IMR-90 (cell line): ENCODE results near the gene TMEM63C. TPM values are rescaled to one million over a fixed set of nuclear protein-coding genes. Genes with fewer than 3 reads are reported as not detected.

Experiments used
- ATAC-seq: fragments of 200-7000 bp; cut with Tn5 transposase; 2 replicates; pipeline ENCODE4 v1.9.1; 2020; ENCODE audit warnings: low read depth, mild to moderate bottlenecking, moderate library complexity
- BruUV-seq: library from RNA; stranded (reverse); fragments of 400-500 nt; replicated peaks from 2 replicates; lab custom pipeline; 2021; lab: Mats Ljungman, UMichigan
- CTCF ChIA-PET: fragments of 300-600 bp; formaldehyde crosslinking; extraction: SDS; loops from one replicate; lab custom pipeline; 2021; ENCODE audit warnings: antibody characterized with exemption; lab: Yijun Ruan, JAX
- POLR2A ChIA-PET: fragments of 300-600 bp; sonication (Branson Sonifier 250); formaldehyde crosslinking; loops from one replicate; lab custom pipeline; 2022; ENCODE audit warnings: antibody characterized with exemption; ENCODE audit not compliant: unreplicated experiment; lab: Charles Lee
- DNase-seq: peaks from one replicate; pipeline ENCODE4 v3.0.0; 2013
- H2AFZ ChIP-seq: replicated peaks from 2 replicates; pipeline ENCODE3; 2013; ENCODE audit warnings: low read length, mild to moderate bottlenecking; ENCODE audit not compliant: poor library complexity
- H2AK5ac ChIP-seq: 2 replicates; pipeline ENCODE4 v1.6.1; 2013; ENCODE audit warnings: low read depth, low read length, inconsistent platforms
- H2AK9ac ChIP-seq: replicated peaks from 2 replicates; pipeline ENCODE3; 2013; ENCODE audit warnings: mild to moderate bottlenecking, low read depth, low read length, moderate library complexity; ENCODE audit not compliant: poor library complexity
- H2BK120ac ChIP-seq: 2 replicates; pipeline ENCODE4 v1.6.1; 2013; ENCODE audit warnings: low read depth, low read length, inconsistent platforms
- H2BK15ac ChIP-seq: 3 replicates; pipeline ENCODE4 v1.6.1; 2013; ENCODE audit warnings: low read depth, low read length, inconsistent platforms
- H2BK20ac ChIP-seq: 2 replicates; pipeline ENCODE4 v1.6.1; 2013; ENCODE audit warnings: low read depth, mild to moderate bottlenecking, inconsistent platforms, low read length, moderate library complexity
- H2BK5ac ChIP-seq: 2 replicates; pipeline ENCODE4 v1.6.1; 2013; ENCODE audit warnings: mild to moderate bottlenecking, low read depth, low read length, inconsistent platforms; ENCODE audit not compliant: poor library complexity, severe bottlenecking
- H3K14ac ChIP-seq: replicated peaks from 2 replicates; pipeline ENCODE4 v1.6.1; 2013; ENCODE audit warnings: low read depth, low read length, inconsistent platforms
- H3K18ac ChIP-seq: 2 replicates; pipeline ENCODE4 v1.6.1; 2013; ENCODE audit warnings: low read depth, low read length, control low read depth
- H3K23ac ChIP-seq: 2 replicates; pipeline ENCODE4 v1.6.1; 2013; ENCODE audit warnings: low read depth, low read length, inconsistent platforms
- H3K27ac ChIP-seq: 2 replicates; pipeline ENCODE4 v1.5.1; 2013; ENCODE audit warnings: mild to moderate bottlenecking, control low read depth, low read length; ENCODE audit not compliant: insufficient read depth
- H3K27me3 ChIP-seq: 2 replicates; pipeline ENCODE4 v1.6.1; 2013; ENCODE audit warnings: low read length; ENCODE audit not compliant: control insufficient read depth, insufficient read depth
- H3K36me3 ChIP-seq: 2 replicates; pipeline ENCODE4 v1.6.1; 2013; ENCODE audit warnings: low read length, mixed read lengths; ENCODE audit not compliant: control insufficient read depth, insufficient read depth
- H3K4ac ChIP-seq: 2 replicates; pipeline ENCODE4 v1.6.1; 2013; ENCODE audit warnings: low read depth, low read length, inconsistent platforms
- H3K4me1 ChIP-seq: 2 replicates; pipeline ENCODE4 v1.6.1; 2013; ENCODE audit warnings: low read length, mixed read lengths; ENCODE audit not compliant: control insufficient read depth, insufficient read depth
- H3K4me2 ChIP-seq: 2 replicates; pipeline ENCODE4 v1.6.1; 2013; ENCODE audit warnings: low read depth, mild to moderate bottlenecking, control low read depth, low read length, moderate library complexity
- H3K4me3 ChIP-seq: 2 replicates; pipeline ENCODE4 v1.5.1; 2013; ENCODE audit warnings: low read depth, mild to moderate bottlenecking, control low read depth, low read length, moderate library complexity; ENCODE audit not compliant: insufficient read depth
- H3K56ac ChIP-seq: 2 replicates; pipeline ENCODE4 v1.6.1; 2013; ENCODE audit warnings: low read length, inconsistent platforms; ENCODE audit not compliant: insufficient read depth; ENCODE audit errors: extremely low read depth
- H3K79me1 ChIP-seq, 2 experiments: 2 replicates each; pipeline ENCODE4 v1.6.1; 2013; ENCODE audit warnings: low read length in 2 of 2, inconsistent platforms in 1 of 2, low read depth in 1 of 2
- H3K9ac ChIP-seq: 2 replicates; pipeline ENCODE4 v1.6.1; 2013; ENCODE audit warnings: low read depth, low read length, control low read depth
- H3K9me1 ChIP-seq: 2 replicates; pipeline ENCODE4 v1.6.1; 2013; ENCODE audit warnings: low read length, inconsistent platforms; ENCODE audit not compliant: insufficient read depth
- H3K9me3 ChIP-seq: 2 replicates; pipeline ENCODE4 v1.6.1; 2013; ENCODE audit warnings: low read length; ENCODE audit not compliant: control insufficient read depth, insufficient read depth
- H4K20me1 ChIP-seq: 2 replicates; pipeline ENCODE4 v1.6.1; 2013; ENCODE audit warnings: low read length, inconsistent platforms; ENCODE audit not compliant: insufficient read depth
- H4K5ac ChIP-seq: 2 replicates; pipeline ENCODE4 v1.6.1; 2013; ENCODE audit warnings: mild to moderate bottlenecking, low read depth, low read length, control low read depth
- H4K8ac ChIP-seq, 2 experiments: 2 replicates each; pipeline ENCODE4 v1.6.1; 2013; ENCODE audit warnings: low read depth in 2 of 2, low read length in 2 of 2, control low read depth in 1 of 2, inconsistent platforms in 1 of 2
- H4K91ac ChIP-seq: 2 replicates; pipeline ENCODE4 v1.6.1; 2013; ENCODE audit warnings: low read depth, low read length, inconsistent platforms; ENCODE audit not compliant: insufficient read depth
- BHLHE40 ChIP-seq: fragments of 150-350 bp; IDR thresholded peaks from 2 replicates; pipeline ENCODE4 v1.6.1; 2016; ENCODE audit warnings: mild to moderate bottlenecking, low read depth, low read length
- RCOR1 ChIP-seq: IDR thresholded peaks from 2 replicates; pipeline ENCODE4 v1.6.1; 2012; ENCODE audit warnings: mild to moderate bottlenecking, low read length, improper control_type of control experiment; ENCODE audit not compliant: insufficient replicate concordance
- SMC3 ChIP-seq: fragments of 150-350 bp; IDR thresholded peaks from 2 replicates; pipeline ENCODE4 v1.6.1; 2016; ENCODE audit warnings: low read depth, mild to moderate bottlenecking, antibody characterized with exemption, low read length, moderate library complexity
- WGBS, 2 experiments: methylation state at CpG; one replicate each; pipeline versions ENCODE4 v1.1.5 to v1.1.7; 2013; ENCODE audit warnings: missing lambda C conversion rate in 2 of 2; ENCODE audit not compliant: insufficient read length in 1 of 2; ENCODE audit errors: extremely low coverage in 2 of 2; 5-methylcytosine and 5-hydroxymethylcytosine counted together
- dilution Hi-C: fragments of 300-500 bp; cut with HindIII; formaldehyde crosslinking; loops from one replicate; pipeline ENCODE4 v1.14.3; 2018; ENCODE audit warnings: low sequenced_read_pairs; ENCODE audit not compliant: unreplicated experiment
- in situ Hi-C: fragments of 300-500 bp; cut with MboI; formaldehyde crosslinking; loops from 3 replicates; pipeline ENCODE4 v1.14.3; 2019; ENCODE audit warnings: low sequenced_read_pairs, inconsistent platforms, mixed read lengths
- intact Hi-C: fragments of 100-400 bp; cut with micrococcal nuclease; formaldehyde crosslinking; loops from 2 replicates; pipeline ENCODE4 v1.10.0; 2022
- polyA plus RNA-seq, 3 experiments: library from polyadenylated mRNA; depleted of rRNA; stranded (reverse); fragments of >200 nt; gene quantifications; 2 replicates each; pipeline ENCODE4 v1.2.3, GENCODE V29; 2012; ENCODE audit warnings: low replicate concordance in 1 of 3
- total RNA-seq: library from RNA; depleted of rRNA; stranded (reverse); fragments of >200 nt; gene quantifications from 2 replicates; pipeline ENCODE4 v1.2.3, GENCODE V29; 2012

TMEM63C gene
- total and polyA plus RNA-seq, 2 of the 4 experiments (the other 2 are of a cell fraction), result under 0.01 TPM; not detected in 1

DNA sequence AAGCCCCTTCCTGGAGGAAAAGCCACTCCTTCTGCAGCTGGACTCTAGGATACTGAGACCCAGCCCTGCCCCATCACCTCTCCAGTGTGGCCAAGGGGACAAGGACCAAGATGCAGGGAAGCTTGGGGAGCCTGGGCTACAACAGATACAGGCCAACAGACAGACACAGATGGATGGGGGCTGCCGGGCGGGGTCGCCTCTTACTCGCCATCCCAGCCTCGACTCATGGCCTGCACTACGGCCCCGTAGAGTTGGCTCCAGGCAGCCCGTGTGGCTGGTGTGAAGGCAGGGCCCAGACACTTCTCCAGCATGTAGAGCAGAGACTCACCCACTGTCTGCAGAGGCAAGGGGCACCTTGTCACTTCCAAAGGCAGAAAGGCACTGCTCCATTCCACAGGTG lies 84.7 kb downstream of the TMEM63C start:
- H3K4me1 ChIP-seq, result no peaks in the 10 kb centered on the region
- no peak overlapping the region for H3K27ac ChIP-seq
- H3K4me2 ChIP-seq, result no peak overlapping the region
- peaks cover 5% of the 10 kb centered on the region for H3K9me3 ChIP-seq
- dilution Hi-C loops, result no loop called here
- TF ChIP-seq BHLHE40, result no peak
- no peak for TF ChIP-seq SMC3
- TF ChIP-seq RCOR1, result no peak
- no peak overlapping the region for H2BK20ac ChIP-seq
- DNase-seq, result no peak
- H2AK9ac ChIP-seq, result no peak overlapping the region
- no peak overlapping the region for H4K91ac ChIP-seq
- H3K14ac ChIP-seq, result no peak overlapping the region
- H3K9me1 ChIP-seq, result 0 out of 2 replicates have a peak, but pooled peaks cover 3% of the 10 kb centered on the region
- in situ Hi-C loops, result no loop called here
- CTCF ChIA-PET, result no interaction called here
- intact Hi-C loops, result no loop called here
- H4K20me1 ChIP-seq, result no peaks in the 10 kb centered on the region; the same call in 1 of the 2 replicates
- H3K27me3 ChIP-seq, result peaks cover 53% of the 10 kb centered on the region
- H3K23ac ChIP-seq, result no peak overlapping the region
- H3K36me3 ChIP-seq, result no peaks in the 10 kb centered on the region
- H3K4me3 ChIP-seq, result no peak overlapping the region
- ATAC-seq, result no peak
- no peak overlapping the region for H3K56ac ChIP-seq
- no peak overlapping the region for H4K5ac ChIP-seq
- no TSS peak for BruUV-seq
- no peak overlapping the region for H2AK5ac ChIP-seq
- H4K8ac ChIP-seq, result no peak overlapping the region
- H2BK5ac ChIP-seq, result no peak overlapping the region
- WGBS, 2 experiments, result 62% methylated on average over 4 of the region's 8 CpGs; no CpG with 5 or more reads in 1 of the 2 experiments
- no peak overlapping the region for H3K4ac ChIP-seq
- no peak overlapping the region for H2BK120ac ChIP-seq
- POLR2A ChIA-PET, result no interaction called here
- H2BK15ac ChIP-seq, result no peak overlapping the region
- H3K79me1 ChIP-seq, result no peaks in the 10 kb centered on the region
- H3K9ac ChIP-seq, result no peak overlapping the region
- no peak overlapping the region for H2AFZ ChIP-seq
- H3K18ac ChIP-seq, result no peak overlapping the region
